GM18858 (cell line): Measurements from ENCODE around the gene VSTM4.

ENCODE experiments used
- ATAC-seq: cut with Tn5 transposase; IDR thresholded peaks from one replicate; pipeline ENCODE4 v1.9.1; 2021; ENCODE audit not compliant: unreplicated experiment

VSTM4 gene

DNA sequence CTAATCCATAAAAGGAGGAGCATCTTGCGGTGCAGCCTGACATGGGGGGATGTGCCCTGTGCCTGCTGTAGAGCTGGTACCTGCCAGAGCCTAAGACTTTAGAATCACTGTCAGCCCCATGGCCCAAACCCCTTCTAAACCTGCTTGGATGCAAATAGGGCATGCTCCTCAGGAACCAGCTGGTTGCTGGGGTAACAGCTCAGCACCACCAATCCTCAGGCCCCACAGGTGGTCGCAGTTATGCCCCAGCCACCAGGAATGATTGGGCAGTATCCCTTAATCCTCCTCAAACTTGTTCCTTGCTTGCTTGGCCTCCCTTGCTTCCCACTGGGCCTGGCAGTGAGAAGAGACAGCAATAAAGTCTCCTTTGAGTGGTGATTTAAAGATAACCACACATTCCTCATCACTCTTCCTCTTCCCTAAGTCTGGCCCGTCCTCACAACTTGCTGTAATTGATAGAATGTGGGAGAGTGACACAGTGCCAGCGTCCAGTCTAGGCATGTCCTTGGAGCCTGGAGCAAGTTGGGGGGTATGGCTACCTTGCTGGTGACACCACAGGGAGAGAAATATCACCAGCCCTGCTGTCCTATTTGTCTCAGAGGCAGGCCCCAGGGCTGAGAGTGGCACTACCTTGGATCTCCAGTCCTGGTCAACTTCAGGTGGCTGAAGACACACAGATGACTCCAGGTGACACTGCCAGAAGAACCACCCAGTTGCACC is 43.0 kb downstream of the VSTM4 start:
- no peak for ATAC-seq

DNA sequence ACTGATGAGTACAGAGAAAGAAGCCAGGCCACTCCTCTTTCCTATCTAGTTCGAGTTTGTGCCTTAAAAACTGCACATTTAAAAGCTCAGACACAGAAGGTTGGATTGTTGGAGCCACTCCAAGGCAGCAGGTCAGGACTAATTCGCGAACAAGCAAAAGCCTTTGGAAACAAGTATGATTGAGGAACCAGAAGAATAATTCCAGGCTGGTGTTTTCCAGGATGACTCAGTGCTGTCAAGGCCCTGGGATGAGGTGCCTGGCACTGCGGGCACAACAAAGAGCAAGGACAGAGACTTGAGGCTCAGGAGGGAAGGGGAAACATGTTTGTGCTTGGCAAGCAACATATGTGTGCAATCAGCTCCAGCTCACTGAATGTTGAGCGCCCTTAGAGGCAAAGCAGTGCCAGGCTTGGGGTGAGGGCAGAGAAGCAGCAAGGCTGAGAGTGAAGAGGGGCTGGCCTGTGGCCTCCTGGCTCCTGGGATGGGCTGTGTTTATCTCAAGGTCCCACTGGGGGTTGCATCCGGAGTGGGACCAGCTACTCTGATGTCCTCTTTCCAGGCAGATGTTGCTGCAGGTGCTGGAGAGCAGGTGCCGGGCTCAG is 44.1 kb downstream of the VSTM4 start:
- ATAC-seq: no peak

DNA sequence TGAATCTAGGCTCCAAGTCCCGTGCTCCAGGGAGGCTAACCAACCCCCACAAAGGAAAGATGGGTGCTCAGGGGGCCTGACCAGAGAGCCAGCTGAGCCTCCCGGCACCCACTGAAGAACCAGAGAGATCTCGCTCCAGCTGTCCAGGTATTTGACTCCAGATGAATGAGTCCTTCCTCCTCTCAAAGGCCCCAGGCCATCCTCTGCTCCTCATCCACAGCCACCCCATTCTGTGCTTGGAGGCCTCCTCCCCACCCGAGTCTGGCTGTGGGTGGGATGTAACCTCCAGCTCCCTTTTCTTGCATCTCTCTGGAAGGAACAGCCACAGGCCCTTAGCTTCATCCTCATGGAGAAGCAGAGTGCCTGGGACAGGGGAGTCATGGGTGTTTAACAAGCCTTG is 44.6 kb downstream of the VSTM4 start:
- ATAC-seq: no peak

DNA sequence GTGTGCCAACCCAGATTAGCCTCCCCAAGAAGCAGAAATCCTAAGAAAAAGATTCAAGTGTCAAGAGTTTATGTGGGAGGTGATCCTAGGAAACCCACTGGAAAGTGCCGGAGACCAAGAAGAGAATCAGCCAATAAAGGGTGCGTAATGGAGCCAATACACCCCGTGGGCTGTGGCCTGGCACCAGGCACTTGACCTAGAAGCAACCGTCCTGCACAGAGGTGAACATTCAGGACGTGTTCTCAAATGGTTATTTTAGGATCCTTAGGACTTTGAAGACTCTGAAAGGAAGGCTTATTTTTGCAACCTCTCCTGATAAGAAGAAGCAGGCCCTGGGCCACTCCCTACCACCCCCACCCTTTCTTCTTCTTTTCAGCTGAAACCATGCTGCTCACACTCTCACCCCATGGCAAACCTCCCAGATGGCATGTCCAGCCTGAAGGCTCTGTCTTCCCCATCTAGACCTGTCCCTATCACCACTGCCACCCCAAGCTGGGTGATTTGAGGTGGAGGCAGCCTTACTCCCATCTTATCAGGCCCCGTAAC is 46.6 kb downstream of the VSTM4 start:
- ATAC-seq: no peak

DNA sequence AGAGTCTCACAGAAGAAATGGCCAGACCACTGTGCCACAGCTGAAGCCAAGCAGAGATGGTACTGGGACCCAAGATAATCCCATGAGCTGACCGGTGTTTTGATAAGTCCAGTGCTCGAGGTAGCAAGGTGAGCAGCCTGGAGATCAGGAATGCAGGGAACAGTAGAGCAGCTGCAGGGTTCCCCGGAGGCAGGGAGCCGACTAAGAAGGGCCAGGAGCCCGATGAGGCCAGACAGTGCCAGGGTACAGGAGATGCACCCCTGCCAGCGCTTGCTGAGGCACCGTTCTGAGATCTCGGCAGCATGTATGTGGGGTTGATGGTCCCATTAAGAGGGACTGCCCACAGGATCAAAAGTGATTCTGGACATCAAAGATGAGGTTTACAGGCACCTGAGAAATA is 47.1 kb downstream of the VSTM4 start:
- no peak for ATAC-seq

DNA sequence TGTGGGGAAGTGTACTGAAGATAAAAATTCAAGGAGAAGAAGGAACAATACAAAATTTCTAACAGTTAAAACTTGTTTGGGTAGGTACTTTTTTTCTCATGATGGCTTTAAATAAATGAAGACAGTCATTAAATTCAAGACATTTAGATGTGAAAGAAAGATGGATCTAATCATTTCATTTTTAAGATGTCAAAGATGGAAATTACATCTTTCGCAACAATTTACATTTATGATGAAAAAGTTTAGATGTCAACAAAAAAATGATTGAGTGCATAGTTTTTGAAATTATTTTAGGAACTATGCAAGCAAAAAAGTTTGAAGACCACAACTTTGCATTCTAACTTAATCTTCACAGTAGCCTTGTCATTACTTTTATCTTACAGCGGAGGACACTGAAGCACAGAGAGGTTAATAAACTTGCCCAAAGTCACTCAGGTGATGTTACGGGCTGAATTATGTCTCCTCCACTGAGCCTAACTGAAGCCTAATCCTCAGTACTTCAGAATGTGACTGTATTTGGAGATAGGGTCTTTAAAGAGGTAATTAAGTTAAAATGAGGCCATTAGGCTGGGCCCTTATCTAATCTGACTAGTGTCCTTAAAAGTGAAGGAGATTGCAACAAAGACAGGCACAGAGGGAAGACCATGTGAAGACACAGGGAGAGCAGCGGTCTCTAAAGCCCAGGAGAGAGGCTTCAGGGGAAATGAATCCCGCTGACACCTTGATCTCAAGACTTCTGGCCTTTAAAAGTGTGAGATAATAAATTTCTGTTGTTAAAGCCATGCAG is 48.2 kb downstream of the VSTM4 start:
- ATAC-seq: no peak

DNA sequence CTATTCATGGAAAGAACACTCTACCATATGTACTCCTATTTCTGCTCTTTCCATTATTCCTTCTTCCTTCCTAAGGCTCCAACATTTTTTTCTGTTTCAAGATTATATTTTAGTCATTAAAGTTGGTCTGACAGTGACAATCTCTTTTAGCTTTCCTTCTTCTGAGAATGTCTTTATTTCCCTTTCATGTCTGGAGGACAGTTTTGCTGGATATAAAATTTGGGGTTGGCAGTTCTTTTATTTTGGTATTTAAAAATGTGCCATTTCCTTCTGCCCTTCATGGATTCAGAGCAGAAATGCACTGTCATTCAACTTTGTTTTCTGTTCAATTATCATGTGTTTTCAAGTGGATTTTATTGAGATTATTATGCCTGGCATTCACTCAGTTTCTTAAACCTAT is 53.1 kb downstream of the VSTM4 start:
- ATAC-seq: no peak

DNA sequence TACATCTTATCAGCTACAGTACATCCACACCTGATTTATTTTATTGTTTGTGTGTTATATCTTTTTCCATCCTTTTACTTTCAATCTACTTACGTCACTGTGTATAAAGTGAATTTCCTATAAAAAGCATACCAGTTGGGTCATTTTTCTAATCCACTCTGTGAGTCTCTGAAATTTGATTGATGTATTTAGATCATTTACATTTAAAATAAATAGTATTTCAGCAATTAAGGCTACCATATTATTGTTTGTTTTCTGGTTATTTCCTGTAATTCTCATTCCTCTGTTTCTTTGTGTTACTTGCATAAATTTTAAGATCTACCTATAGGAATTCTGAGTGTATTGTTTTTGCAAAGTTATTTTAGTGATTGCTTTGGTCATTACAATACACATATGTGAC is 53.7 kb downstream of the VSTM4 start:
- ATAC-seq: no peak

DNA sequence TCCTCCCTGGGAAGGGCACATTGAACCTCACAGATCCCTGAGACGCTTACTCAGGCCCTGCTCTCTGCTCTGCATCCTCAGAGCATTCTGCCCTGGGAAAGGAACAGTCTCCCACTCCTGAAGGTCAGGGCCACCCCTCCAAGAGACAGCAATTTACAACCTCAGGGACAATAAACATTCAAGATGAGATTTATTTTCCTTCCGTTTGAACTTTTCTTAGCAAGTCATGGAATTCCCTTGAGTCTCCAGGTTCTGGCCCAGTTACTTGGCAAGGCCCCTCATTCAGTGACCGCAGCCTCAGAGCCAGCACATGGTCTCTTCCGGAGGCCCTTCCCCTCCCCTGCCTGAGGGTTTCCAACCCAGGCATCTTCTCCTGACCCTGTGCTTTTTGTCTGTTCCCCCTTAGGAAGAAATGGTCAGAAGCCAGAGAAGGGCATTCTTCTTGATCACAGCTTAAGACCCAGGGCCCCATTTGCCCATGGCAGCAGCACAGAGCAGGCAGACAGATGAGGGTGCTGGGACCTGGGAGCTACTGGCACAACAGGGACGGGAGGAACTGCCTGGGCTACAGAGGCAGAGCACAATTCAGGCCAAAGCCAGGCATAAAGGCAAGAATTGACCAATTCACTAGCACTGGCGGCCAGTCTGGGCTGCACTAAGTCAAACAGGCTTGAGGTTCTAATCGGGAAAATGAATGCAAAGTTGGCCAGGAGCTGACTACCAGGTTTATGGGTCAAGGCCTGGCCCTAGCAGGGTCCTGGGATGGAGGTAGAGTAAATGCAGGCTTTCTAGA is 56.7 kb downstream of the VSTM4 start:
- ATAC-seq: no peak

DNA sequence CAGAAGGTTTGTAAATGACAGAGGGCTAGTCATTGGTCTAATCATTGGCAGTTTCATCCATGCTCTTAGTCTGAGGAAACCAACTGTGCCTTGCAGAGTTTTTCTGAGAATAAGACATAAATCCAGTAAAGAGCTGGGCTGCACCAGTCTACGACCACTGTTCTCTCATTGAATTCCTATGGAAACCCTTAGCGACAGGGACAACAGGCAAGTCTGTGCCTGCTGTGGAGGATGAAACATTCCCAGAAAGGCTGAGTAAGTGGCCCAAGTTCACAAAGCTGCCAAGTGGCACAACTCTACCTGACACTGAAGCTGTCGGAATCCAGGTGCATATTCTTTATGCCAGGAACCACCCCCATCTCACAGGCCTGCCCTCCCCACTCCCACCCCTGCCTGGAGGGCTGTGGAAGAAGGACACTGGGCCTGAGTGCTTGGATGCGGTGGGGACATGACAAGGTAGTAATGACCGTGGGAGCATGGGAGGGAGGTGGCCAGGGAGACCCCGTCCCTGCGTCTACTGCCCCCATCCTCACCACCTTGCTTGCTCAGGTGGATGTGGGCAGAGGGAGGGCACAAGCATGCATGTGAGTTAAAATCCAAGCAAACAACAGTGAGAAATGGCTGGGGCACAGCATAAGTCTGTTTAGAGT is 58.0 kb downstream of the VSTM4 start:
- ATAC-seq: no peak

DNA sequence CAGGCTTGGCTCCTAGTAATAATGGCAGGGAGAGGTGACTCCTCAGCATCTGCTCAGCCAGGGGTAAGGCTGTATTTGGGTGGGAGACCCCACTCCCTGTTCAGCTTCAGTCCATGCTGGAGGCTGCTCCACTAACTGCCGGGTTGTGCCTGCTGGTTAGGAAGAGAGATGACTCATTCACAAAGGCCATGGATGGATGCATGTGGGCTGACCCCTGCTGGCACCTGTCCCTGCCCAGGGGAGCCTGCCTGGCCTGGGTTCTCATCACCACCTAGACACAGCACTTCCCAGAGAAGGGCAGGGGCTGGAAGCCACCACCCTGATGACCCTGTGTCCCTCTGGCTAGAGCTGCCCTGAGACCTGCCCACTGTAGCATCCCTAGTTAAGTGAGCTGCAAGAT is 59.0 kb downstream of the VSTM4 start:
- no peak for ATAC-seq

DNA sequence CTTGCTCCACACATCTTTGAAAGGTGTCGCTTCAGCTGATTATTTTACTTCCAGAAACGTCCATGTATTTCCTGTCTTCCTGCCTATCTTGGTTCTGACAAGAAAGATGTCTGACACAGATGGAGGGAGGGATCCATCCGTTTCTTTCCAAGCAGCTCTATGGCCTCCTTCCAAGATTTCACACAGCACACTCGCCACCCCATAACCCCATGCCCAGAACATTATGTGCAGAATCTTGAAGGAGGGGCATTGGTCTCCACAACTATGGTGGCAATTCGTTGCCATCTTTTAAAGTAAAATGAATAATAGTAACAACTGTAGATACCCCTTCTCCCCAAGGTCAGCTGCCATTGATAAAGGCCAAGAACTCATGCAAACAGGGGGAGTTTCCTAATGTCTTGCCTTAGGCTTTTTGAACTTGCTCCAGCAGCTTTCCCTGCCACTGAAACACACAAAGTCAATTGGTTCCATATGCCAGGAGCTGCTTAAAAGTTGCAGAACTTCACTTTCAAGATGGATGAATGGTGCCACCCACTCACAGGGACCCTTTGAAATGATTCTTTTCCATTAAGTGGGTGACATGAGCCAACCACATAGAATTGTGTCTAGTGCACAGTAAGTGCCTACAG is 60.0 kb downstream of the VSTM4 start:
- no peak for ATAC-seq

DNA sequence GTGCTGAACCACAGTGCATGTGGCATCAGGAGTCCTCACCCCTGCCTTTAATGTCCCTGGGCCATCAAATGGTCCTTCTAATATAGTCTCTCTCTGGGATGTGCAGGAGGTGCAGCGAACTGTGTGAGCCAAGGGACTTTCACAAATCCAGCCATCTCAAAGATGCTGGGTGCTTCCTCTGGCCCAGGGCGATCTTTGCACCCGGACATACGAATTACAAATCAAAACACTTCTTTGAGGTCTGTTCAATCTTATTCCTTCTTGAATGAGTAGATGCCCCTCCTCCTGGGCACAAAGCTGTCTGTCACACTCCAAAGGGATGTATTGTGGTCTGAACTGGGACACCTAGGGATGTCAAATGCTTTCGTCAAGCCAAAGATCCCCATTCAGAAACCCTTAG is 60.6 kb downstream of the VSTM4 start:
- ATAC-seq: no peak

DNA sequence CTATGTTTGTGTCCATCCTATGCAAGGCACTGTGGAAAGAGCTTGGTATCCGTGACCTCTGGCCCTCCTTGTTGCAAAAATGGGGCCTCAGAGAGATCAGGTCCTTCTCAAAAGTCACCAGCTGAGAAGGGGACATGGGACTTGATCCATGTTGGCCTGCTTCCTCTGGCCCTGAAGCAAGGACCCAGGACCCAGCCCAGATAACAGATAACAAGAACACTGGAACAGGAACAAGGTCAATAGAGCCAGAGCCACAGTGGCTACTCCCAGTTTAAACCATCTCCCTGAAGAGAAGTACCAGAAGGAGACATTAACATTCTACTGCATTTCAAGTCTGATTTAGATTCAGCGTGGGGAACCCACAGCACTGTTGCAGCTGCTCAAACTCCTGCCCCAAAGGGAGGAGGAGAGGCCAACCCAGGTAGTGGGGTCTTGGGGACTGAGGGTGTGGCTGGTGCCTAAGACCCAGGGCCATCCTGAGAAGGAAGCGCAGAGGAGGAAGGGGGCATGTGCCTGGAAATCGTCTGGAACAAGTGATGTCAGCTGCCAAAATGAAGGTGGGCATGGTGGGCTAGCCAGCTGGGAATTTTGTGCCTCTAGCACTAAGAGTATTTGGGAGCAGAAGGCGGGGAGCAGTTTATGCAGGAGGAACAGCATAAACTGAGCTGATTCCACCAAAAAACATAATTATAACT is 61.2 kb downstream of the VSTM4 start:
- ATAC-seq: no peak

DNA sequence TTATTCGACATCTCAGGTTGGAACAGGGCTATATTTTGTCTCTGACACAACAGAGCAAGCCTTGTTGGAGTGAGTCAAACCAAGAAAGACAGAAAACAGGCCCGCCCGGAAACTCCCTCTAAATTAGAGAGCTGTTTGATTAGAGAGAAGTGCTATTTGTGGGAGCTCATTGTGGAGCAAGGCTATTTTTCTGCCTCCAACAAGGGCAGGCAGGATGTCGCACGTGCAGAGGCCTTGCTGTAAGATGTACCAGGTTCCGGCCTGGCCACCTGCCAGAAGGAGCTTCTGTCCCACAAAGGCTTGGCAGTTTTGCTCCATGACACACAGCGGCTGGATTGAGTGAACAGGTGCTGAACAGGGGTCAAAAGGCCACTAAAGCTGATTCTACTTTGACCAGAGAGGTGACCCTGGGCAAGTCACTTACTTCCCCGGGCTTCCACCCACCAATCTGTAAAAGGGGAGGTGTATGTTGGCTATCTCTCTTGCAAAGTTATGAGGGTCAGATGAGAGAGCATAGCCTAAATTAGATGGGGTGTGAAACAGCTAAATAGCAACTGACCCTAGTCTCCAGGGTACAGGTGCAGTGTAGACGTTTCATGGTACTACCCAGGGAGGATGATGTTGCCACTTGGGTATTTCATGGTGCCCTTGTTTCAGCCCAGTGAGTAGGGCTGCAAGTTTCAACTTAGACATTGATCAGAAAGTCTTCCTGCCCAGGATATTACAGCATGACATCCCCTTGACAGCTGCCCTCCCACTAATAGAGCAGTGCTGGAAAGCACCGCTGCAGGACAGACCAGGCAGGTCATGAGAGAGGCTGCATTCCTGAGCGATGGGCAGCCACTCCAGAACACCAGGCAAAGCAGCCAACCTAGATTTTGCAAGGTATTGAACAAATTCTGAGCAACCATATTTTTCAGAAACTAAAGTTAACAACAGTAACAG is 62.0 kb downstream of the VSTM4 start:
- ATAC-seq: peak; percentile 66

DNA sequence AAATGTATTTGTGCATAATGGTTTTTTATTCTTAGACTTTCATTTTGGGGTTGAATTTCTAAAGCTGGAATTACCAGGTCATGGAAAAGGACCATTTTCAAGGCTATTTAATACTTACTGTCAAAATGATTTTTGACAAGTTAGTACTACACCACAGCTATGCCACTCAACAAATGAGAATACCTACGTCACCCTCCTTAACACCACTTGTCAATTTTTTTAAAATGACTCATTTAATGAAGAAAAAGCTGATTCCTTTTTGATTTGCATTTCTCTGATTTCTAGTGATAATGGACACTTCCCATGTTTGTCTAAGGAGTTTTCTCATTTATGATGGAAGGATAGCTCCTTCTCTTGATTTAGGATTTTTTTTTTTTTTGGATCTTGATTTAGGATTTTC is 63.3 kb downstream of the VSTM4 start:
- ATAC-seq: no peak

DNA sequence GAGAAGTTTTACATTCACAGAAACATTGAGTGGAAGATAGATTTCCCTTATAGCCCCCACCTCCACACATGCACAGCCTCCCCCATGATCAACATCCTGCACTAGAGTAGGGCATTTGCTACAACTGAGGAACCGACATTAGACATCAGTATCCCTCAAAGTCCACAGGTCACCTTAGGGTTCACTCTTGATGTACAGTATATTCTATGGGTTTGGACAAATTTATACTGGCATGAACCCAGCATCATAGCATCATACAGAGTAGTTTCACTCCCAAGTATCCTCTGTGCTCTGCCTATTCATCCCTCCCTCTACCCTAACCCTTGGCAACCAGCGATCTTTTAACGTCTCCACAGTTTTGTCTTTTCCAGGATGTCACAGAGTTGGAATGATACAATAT is 64.4 kb downstream of the VSTM4 start:
- ATAC-seq: no peak

DNA sequence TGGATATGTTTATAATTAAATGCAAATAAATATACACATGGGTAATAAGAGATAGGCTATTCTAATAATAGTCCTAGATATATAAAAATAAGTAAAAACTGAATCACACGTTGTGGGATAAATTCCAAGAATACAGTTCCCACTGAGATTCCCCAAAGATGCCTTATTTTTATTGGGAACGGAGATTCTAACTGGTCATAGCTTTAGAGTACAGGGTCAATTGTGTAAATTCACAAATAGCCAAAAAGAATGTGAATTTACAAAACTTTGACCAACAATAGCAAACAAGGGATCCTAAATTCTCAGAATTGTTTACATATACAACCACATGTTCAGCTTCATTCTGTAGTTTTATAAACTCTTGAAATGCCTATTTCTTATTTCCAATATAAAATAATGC is 65.0 kb downstream of the VSTM4 start:
- ATAC-seq: no peak

DNA sequence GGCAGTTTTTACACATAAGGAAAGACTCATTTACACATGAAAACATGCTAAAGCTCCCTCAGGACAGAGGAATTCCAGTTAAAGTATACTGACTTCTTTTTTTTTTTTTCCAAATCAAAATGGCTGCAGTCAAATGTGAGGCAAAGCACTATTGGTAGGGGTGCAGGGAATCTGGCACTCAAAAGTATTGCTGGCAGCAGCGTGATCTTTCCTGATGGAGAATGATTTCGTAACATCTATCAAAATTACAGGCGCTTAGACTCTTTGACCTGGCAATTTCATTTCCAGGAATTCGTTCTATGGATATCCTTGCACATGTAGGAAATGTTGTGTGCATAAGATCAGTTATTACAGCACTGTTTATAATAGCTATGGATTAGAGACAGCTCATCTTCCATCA is 65.7 kb downstream of the VSTM4 start:
- ATAC-seq: no peak
